DOHH2 (cell line): Measurements from ENCODE around the gene KLK7.
A peak's percentile ranks its signal among the peaks of the same experiment; 100 is the strongest.

Experiments
- H3F3A ChIP-seq: fragments of 200-600 bp; sonication (generic), shearing (Covaris generic); 2 replicates; pipeline ENCODE4 v1.6.0; 2016; ENCODE audit warnings: antibody characterized with exemption, mild to moderate bottlenecking; ENCODE audit not compliant: control insufficient read depth, insufficient read depth
- H3K27ac ChIP-seq: fragments of 200-600 bp; sonication (generic); 2 replicates; pipeline ENCODE4 v1.5.1; 2014; ENCODE audit warnings: low read depth, mild to moderate bottlenecking, low read length, moderate library complexity
- H3K27me3 ChIP-seq: fragments of 200-600 bp; sonication (generic); 2 replicates; pipeline ENCODE4 v1.6.1; 2014; ENCODE audit warnings: mild to moderate bottlenecking, low read length, mixed read lengths; ENCODE audit not compliant: control insufficient read depth
- H3K36me3 ChIP-seq: fragments of 200-600 bp; sonication (generic); 2 replicates; pipeline ENCODE4 v1.6.1; 2014; ENCODE audit warnings: mild to moderate bottlenecking, low read length, moderate library complexity, mixed read lengths; ENCODE audit not compliant: control insufficient read depth
- H3K4me1 ChIP-seq: fragments of 200-600 bp; sonication (generic); 2 replicates; pipeline ENCODE4 v1.6.1; 2014; ENCODE audit warnings: mild to moderate bottlenecking, low read length, mixed read lengths; ENCODE audit not compliant: control insufficient read depth
- H3K4me2 ChIP-seq: fragments of 200-600 bp; sonication (generic); 2 replicates; pipeline ENCODE4 v1.6.0; 2014; ENCODE audit warnings: mild to moderate bottlenecking, low read length, moderate library complexity
- H3K4me3 ChIP-seq: fragments of 200-600 bp; sonication (generic); 2 replicates; pipeline ENCODE4 v1.5.1; 2014; ENCODE audit warnings: mild to moderate bottlenecking, low read length, mixed read lengths
- H3K79me2 ChIP-seq: fragments of 200-600 bp; sonication (generic); 2 replicates; pipeline ENCODE4 v1.6.1; 2014; ENCODE audit warnings: mild to moderate bottlenecking, low read length, mixed read lengths; ENCODE audit not compliant: control insufficient read depth
- H3K9me2 ChIP-seq: fragments of 200-600 bp; sonication (generic); replicated peaks from 2 replicates; pipeline ENCODE4 v1.6.1; 2014; ENCODE audit warnings: mild to moderate bottlenecking, low read length, mixed read lengths; ENCODE audit not compliant: control insufficient read depth
- H3K9me3 ChIP-seq: fragments of 200-600 bp; sonication (generic); 2 replicates; pipeline ENCODE4 v1.6.1; 2014; ENCODE audit warnings: antibody characterized with exemption, low read length, mixed read lengths; ENCODE audit not compliant: control insufficient read depth, insufficient read depth
- H4K20me1 ChIP-seq: fragments of 200-600 bp; sonication (generic); 2 replicates; pipeline ENCODE4 v1.6.0; 2014; ENCODE audit warnings: low read depth, mild to moderate bottlenecking, antibody characterized with exemption, low read length, moderate library complexity; ENCODE audit not compliant: control insufficient read depth, insufficient read depth
- CTCF ChIP-seq: fragments of 200-600 bp; sonication (generic); IDR thresholded peaks from one replicate; pipeline ENCODE4 v1.5.1; 2014; ENCODE audit warnings: antibody characterized with exemption, mild to moderate bottlenecking, low read depth, low read length; ENCODE audit not compliant: poor library complexity, severe bottlenecking
- EZH2phosphoT487 ChIP-seq: fragments of 200-600 bp; sonication (generic); IDR thresholded peaks from 2 replicates; pipeline ENCODE4 v1.6.1; 2017; ENCODE audit warnings: borderline replicate concordance, mild to moderate bottlenecking, antibody characterized with exemption, low read length, moderate library complexity, mixed read lengths

KLK7 gene

GRCh38 chr19:51016798-51017683 is 33.3 kb upstream of the KLK7 start:
- Histone ChIP-seq H3K79me2 (no peaks in the 10 kb centered on the region), H3F3A (no peaks in the 10 kb centered on the region), H3K4me1 (no peaks in the 10 kb centered on the region), H3K9me3 (no peaks in the 10 kb centered on the region), H3K27me3 (no peaks in the 10 kb centered on the region), H3K4me2 (no peak overlapping the region), H3K27ac (no peak overlapping the region), H3K4me3 (no peak overlapping the region), H4K20me1 (no peaks in the 10 kb centered on the region), H3K9me2 (no peaks in the 10 kb centered on the region), H3K36me3 (no peaks in the 10 kb centered on the region)
- no peak for TF ChIP-seq EZH2phosphoT487
- TF ChIP-seq CTCF, result peak; percentile 68

GRCh38 chr19:51015691-51016267 is 32.1 kb upstream of the KLK7 start:
- no peaks in the 10 kb centered on the region for H3K27me3 ChIP-seq
- no peaks in the 10 kb centered on the region for H3K4me1 ChIP-seq
- TF ChIP-seq EZH2phosphoT487 (no peak), CTCF (no peak)
- no peaks in the 10 kb centered on the region for H3K79me2 ChIP-seq
- no peaks in the 10 kb centered on the region for H4K20me1 ChIP-seq
- no peak overlapping the region for H3K4me3 ChIP-seq
- no peaks in the 10 kb centered on the region for H3K36me3 ChIP-seq
- H3K9me2 ChIP-seq, result no peaks in the 10 kb centered on the region
- no peaks in the 10 kb centered on the region for H3K9me3 ChIP-seq
- no peak overlapping the region for H3K27ac ChIP-seq
- no peak overlapping the region for H3K4me2 ChIP-seq
- no peaks in the 10 kb centered on the region for H3F3A ChIP-seq

- Histone ChIP-seq H3K4me1 (no peaks in the 10 kb centered on the region), H3F3A (no peaks in the 10 kb centered on the region), H3K9me2 (no peaks in the 10 kb centered on the region), H3K36me3 (no peaks in the 10 kb centered on the region), H3K27ac (no peak overlapping the region), H3K4me2 (no peak overlapping the region), H3K9me3 (no peaks in the 10 kb centered on the region), H4K20me1 (no peaks in the 10 kb centered on the region), H3K4me3 (no peak overlapping the region), H3K27me3 (no peaks in the 10 kb centered on the region), H3K79me2 (no peaks in the 10 kb centered on the region)
- TF ChIP-seq EZH2phosphoT487 (no peak), CTCF (no peak)
Measured at GRCh38 chr19:51014242-51014641, 30.5 kb upstream of the KLK7 start.
